Stimulated activated CD8-positive, alpha-beta memory T cell treated with anti-CD3 and anti-CD28 coated beads, Interleukin-7, amount 100 ng/mL, for 48 hours (primary cell): Measurements from ENCODE around the gene IRF4.
A peak's percentile ranks its signal among the peaks of the same experiment; 100 is the strongest.

Experiments
- DNase-seq, 2 donors: peaks; one replicate each; pipeline ENCODE4 v3.0.0-alpha.2; 2020; ENCODE audit warnings: low read depth in 1 of 2; ENCODE audit errors: extremely low read depth in 1 of 2

Gene IRF4

GRCh38 chr6:436308-437036 is 44.9 kb downstream of the IRF4 start:
- no peak for DNase-seq

- no peak for DNase-seq
These were observed 45.5 kb downstream of the IRF4 start for GRCh38 chr6:437037-437392.

GRCh38 chr6:438634-439170 is 47.1 kb downstream of the IRF4 start:
- DNase-seq, result no peak

- DNase-seq, result no peak
These were observed 48.2 kb downstream of the IRF4 start for GRCh38 chr6:439641-440167.

DNA sequence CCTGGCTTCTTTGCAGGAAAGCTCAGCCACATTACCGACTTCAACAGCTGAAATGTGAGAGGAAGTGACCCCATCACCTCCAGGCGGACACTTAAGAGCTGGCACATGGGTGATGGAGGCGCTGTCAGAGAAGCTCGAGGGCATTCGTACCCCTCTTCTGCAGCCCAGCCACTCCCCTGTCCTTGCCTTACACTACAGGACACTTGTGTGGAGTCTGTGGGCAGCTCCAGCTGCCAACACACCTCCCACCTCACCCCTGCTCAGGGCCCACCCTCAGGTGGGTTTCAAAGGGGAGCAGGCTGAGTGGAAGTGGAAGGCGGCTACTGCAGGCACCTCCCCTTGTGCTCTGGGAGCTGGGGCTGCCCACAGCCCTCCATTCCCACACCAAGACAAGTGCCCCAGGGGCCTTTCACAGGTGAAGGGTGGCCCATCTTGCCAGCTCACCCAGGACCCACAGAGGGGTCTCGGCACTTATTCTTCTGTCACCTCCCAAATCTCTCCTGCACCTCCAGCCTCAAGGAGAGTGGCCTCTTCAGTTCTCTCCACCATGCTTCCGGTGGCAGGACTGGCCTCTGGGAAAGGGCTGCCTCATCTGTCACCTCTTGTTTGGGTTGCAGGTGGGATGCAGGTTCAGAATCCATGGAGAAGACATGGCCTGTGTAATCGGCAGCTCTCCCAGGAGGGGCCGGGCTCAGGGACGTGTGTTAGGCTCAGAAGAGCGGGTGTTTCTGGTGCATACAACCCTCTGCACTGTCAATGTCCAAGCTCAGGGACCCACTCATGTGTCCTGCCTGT is 49.8 kb downstream of the IRF4 start:
- no peak for DNase-seq

DNA sequence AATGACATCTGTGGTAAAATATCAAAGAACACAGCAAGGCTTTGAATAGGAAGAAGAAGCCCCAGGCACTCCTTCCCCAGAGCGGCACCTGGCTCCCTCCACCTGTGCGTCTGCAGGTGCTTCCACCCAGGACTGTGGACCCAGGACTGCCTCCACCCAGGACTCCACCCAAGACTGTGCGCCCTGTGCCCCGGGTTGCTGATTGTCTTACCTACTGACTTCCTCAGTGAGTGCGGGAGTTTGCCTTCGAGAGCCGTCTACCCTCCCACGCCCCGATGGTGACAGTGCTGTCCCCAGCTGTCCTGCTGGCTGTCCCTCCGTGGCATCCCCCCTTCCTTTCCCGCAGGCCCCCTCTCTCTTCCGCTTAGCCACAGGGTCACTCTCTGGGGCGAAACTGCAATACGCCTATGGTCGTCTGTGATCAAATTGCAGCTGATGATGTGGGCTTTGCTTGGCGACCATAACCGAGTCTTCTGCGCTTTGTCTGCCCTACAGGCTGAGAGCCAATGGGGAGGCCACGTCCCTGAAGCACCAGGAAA is 52.1 kb downstream of the IRF4 start:
- DNase-seq, result no peak

GRCh38 chr6:444653-445275 is 53.2 kb downstream of the IRF4 start:
- DNase-seq, result peak in 1 of 2 donors; percentile 55

DNA sequence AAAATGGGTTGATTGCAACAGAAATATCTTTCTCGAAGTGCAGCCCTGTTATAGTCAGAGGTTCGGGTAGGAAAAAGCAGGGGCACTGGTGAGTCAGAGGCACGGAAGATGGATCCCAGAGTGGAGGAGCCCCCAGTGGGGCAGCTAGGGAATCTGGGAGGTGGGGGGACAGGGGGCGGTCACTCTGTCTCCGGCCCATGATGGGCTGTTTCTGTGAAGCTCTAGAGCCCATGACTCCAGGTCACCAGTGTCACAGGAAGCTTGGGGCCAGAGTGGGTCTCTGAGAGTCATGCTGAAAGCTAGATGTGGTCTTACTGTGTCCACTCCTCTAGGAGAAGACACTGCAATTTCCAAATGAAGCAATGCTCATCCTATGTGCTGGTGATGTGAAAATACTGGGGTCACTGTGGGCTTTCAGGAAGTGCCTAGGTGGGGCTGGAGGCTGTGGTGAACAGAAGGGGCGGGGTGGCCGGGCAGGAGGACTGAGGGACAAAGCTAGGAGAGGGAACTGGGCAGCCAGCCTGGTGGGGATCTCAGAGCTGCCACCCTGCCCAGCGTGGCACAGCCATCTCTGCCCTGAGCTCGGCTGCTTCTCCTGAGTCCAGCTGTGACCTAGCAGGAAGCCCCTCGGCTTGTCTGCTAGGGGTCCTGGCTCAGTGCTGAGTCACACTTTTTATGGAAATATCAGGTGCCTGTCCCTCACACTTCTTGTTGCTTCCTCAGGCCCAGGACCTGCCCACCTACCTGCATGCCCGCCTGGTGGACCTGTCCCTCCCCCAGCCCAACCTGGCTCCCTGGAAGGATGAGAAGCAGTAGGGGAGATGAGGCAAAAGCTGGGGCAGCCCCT is 54.2 kb downstream of the IRF4 start:
- no peak for DNase-seq

- DNase-seq, result peak; percentile 90 to 92
These were observed 55.1 kb downstream of the IRF4 start for GRCh38 chr6:446418-447366.

DNA sequence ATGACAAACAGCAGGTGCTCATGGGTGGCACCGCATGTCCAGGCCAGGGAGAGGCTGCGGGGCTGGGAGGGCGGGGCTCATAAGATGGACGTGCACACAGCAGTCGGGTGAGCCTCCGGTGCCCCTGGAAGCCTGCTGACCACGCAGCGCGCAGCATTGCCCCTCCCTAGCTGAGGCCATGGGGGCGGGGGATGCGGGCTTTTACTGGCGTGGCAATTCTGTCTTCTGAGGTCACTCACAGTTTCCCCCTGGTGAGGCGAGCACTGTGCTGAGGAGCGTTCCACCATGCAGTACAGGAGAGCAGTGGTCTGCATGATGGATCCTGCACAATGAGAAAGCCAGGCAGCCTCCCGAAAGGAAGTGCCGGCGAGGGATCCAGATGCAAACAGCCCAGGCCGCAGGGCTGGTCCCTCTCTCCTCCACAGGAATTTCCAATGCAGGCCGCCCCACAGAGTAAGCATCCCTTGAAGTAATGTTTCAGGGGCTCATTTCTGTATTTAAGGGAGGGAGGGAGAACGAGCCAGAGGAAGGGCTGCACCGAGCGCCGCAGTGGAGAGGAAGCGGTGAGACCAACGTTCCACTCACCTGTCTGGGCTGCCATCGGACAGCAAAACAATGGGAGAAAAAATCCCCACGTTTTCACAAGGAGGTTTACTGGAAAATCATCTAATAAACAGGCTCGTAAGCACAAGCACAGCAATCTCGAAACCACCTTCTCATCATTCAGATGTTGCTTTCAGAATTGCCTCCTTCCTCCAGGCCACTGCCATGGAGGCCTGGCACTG is 56.0 kb downstream of the IRF4 start:
- peak in 1 of 2 donors; percentile 50 for DNase-seq

- DNase-seq, result no peak
These were observed 56.9 kb downstream of the IRF4 start for GRCh38 chr6:448296-449056.

GRCh38 chr6:449057-449430 is 57.5 kb downstream of the IRF4 start:
- no peak for DNase-seq

DNA sequence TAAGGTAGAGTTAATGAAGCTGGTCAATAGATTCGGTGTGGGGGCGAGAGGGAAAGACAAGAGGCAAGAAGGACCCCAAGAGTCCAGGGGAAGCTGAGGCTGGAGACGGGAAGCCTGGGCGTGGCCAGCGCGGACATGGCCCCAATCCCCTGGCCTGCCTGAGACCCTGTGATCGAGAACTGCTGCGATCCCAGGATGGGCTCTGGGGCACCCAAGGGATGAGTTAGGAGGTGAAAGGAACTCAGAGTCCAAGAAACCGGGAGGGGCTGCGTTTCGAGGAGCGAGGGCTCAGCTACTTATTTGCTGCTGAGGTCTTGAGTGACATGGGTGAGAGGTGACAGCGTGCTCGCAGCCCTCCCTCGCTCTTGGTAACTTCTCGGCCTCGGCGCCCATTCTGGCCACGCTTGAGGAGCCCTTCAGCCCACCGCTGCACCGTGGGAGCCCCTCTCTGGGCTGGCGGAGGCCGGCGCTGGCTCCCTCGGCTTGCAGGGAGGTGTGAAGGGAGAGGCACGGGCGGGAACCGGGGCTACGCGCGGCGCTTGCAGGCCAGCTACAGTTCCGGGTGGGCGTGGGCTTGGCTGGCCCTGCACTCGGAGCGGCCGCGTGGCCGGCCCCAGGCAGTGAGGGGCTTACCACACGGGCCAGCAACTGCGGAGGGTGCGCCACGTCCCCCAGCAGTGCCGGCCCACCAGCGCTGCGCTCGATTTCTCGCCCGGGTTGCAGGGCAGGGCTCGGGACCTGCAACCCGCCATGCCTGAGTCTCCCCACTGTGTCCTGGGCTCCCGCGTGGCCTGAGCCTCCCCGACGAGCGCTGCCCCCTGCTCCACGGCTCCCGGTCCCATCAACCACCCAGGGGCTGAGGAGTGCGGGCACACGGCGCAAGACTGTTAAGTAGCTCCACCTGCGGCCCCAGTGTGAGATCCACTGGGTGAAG is 58.2 kb downstream of the IRF4 start:
- no peak for DNase-seq

DNA sequence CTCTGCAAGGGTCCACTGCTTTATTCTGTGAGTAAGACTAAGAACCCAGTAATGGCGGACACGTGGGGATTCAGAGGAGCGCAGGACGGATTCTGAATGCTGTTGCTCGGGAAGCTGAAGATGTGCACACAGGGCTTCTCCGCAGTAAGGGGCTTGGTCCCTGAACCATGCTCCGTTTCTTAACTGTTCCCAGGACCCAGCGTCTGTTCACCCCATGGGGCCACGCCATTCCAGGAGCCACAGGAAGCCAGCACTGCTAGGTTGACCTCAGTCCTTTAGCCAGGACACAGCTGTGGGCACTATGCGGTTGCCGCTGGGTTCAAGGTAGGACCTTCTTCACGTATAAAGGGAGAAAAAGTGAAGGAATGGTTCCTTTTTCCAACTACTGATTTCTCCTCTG is 59.8 kb downstream of the IRF4 start:
- DNase-seq, result no peak

GRCh38 chr6:451847-452246 is 60.3 kb downstream of the IRF4 start:
- no peak for DNase-seq

DNA sequence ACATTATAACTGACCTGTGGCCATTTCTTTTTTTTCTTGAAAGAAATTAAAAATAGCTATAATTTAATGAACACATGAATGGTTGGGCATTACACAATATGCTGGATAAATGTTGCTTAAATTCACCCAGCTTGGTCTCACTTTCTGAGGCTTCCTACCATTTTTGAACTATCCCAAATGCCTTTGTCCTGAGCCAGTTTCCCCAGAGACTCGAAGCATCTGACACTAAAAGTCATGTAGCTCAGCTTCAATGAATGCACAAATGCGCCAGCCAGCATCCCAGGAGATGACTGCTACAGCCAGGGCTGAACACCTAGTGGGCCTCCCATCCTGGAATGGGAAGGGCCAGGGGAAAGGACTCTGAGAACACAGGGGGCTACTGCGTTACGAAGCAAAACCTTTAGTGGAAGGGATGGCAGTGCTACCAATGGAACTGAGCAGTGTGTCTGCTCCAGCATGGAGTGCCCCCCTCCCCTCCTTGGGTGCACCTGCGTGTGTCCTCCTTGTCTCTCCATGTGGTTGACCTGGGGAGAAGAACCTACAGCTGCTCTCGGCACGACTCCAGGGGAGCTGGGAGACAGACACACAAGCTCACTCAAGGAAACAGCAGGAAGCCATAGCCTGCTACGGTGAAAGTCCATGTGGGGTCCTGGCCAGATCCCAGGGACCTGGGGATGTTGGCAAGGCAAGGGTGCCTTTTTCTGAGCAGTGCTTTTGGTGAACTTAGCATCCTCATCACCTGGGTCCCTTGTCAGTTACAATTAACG is 60.9 kb downstream of the IRF4 start:
- no peak for DNase-seq
